H1 (cell line): ENCODE measurements around the gene PDE5A. TPM values are rescaled to one million over a fixed set of nuclear protein-coding genes. Genes with fewer than 3 reads are reported as not detected.

Experiments
- CTCF ChIA-PET: fragments of 300-600 bp; sonication (Branson Sonifier 250); formaldehyde crosslinking; loops from one replicate; lab custom pipeline; 2021; ENCODE audit not compliant: partially characterized antibody; lab: Charles Lee
- POLR2A ChIA-PET: fragments of 300-600 bp; sonication (Branson Sonifier 250); formaldehyde crosslinking; loops from one replicate; lab custom pipeline; 2021; ENCODE audit warnings: inconsistent platforms; ENCODE audit not compliant: partially characterized antibody; lab: Charles Lee
- DNase-seq, 2 experiments: peaks; one replicate each; pipeline versions ENCODE4 v3.0.0 to v3.0.0-alpha.2; 2010 to 2022; ENCODE audit warnings: low spot score in 2 of 2, low read depth in 1 of 2, mixed read lengths in 1 of 2
- FAIRE-seq: peaks from 2 replicates; lab custom pipeline; 2011; peaks lifted over from hg19 to GRCh38; lab: Jason Lieb, UNC
- H2AFZ ChIP-seq: 2 replicates; pipeline ENCODE4 v1.8.1; 2012; ENCODE audit warnings: low read length, inconsistent platforms
- H2AK5ac ChIP-seq: 2 replicates; pipeline ENCODE4 v1.6.1; 2013; ENCODE audit warnings: low read depth, low read length
- H2BK120ac ChIP-seq: replicated peaks from 2 replicates; pipeline ENCODE3; 2013; ENCODE audit warnings: low read depth, low read length, inconsistent platforms
- H2BK12ac ChIP-seq: 2 replicates; pipeline ENCODE4 v1.6.1; 2013; ENCODE audit warnings: low read depth, low read length
- H2BK15ac ChIP-seq: 2 replicates; pipeline ENCODE4 v1.6.1; 2013; ENCODE audit warnings: low read length
- H2BK20ac ChIP-seq: 2 replicates; pipeline ENCODE4 v1.6.1; 2013; ENCODE audit warnings: low read length
- H2BK5ac ChIP-seq: 2 replicates; pipeline ENCODE4 v1.6.1; 2013; ENCODE audit warnings: low read depth, low read length
- H3K14ac ChIP-seq: 2 replicates; pipeline ENCODE4 v1.6.1; 2013; ENCODE audit warnings: inconsistent platforms; ENCODE audit not compliant: insufficient read length
- H3K18ac ChIP-seq: 2 replicates; pipeline ENCODE4 v1.6.1; 2013; ENCODE audit warnings: low read length; ENCODE audit errors: extremely low read depth
- H3K23ac ChIP-seq: 2 replicates; pipeline ENCODE4 v1.6.1; 2013; ENCODE audit warnings: inconsistent platforms; ENCODE audit not compliant: insufficient read length
- H3K23me2 ChIP-seq: 2 replicates; pipeline ENCODE4 v1.6.1; 2013; ENCODE audit warnings: low read depth, low read length
- H3K27ac ChIP-seq: 2 replicates; pipeline ENCODE4 v1.6.1; 2011; ENCODE audit warnings: low read depth, low read length, inconsistent platforms
- H3K27me3 ChIP-seq, 4 experiments: replicated peaks in 1 of 4; 1 replicate in 1 of 4; 2 replicates in 3 of 4; pipeline versions ENCODE4 v1.6.1 to v1.8.1; 2011 to 2013; ENCODE audit warnings: low read length in 3 of 4, mild to moderate bottlenecking in 3 of 4, inconsistent platforms in 2 of 4, mixed read lengths in 2 of 4, moderate library complexity in 1 of 4; ENCODE audit not compliant: control insufficient read depth in 3 of 4, insufficient read depth in 3 of 4; ENCODE audit errors: extremely low read depth in 1 of 4
- H3K36me3 ChIP-seq, 4 experiments: 2 replicates each; pipeline versions ENCODE4 v1.6.1 to v1.8.1; 2011 to 2013; ENCODE audit warnings: mild to moderate bottlenecking in 4 of 4, low read length in 3 of 4, moderate library complexity in 2 of 4, control low read depth in 1 of 4, inconsistent platforms in 1 of 4; ENCODE audit not compliant: insufficient read depth in 4 of 4, control insufficient read depth in 2 of 4
- H3K4ac ChIP-seq: replicated peaks from 2 replicates; pipeline ENCODE3; 2013; ENCODE audit warnings: low read length, low read depth, mixed read lengths, inconsistent platforms; ENCODE audit not compliant: insufficient read length
- H3K4me1 ChIP-seq, 4 experiments: replicated peaks in 1 of 4; 1 replicate in 1 of 4; 2 replicates in 3 of 4; pipeline versions ENCODE4 v1.6.1 to v1.8.1; 2011 to 2013; ENCODE audit warnings: low read length in 3 of 4, inconsistent platforms in 2 of 4, mixed read lengths in 1 of 4; ENCODE audit not compliant: insufficient read depth in 4 of 4, control insufficient read depth in 3 of 4
- H3K4me2 ChIP-seq, 2 experiments: 2 replicates each; pipeline versions ENCODE4 v1.6.1 to v1.8.1; 2011 to 2013; ENCODE audit warnings: low read depth in 2 of 2, low read length in 2 of 2, control low read depth in 1 of 2, inconsistent platforms in 1 of 2, mild to moderate bottlenecking in 1 of 2; ENCODE audit not compliant: insufficient read depth in 1 of 2
- H3K4me3 ChIP-seq, 4 experiments: fragments of 200-600, 300-600 bp in 1 of 4; sonication (generic), shearing (Covaris generic), sonication (Bioruptor Twin) in 1 of 4; 2 replicates each; pipeline versions ENCODE4 v1.5.1 to v1.8.1; 2011 to 2016; ENCODE audit warnings: low read length in 4 of 4, low read depth in 3 of 4, control low read depth in 2 of 4, inconsistent platforms in 2 of 4, mild to moderate bottlenecking in 2 of 4, mixed read lengths in 1 of 4, moderate library complexity in 1 of 4; ENCODE audit not compliant: insufficient read depth in 2 of 4; ENCODE audit errors: extremely low read depth in 1 of 4
- H3K56ac ChIP-seq: replicated peaks from 2 replicates; pipeline ENCODE3; 2013; ENCODE audit warnings: low read depth, mild to moderate bottlenecking, mixed read lengths, low read length, inconsistent platforms; ENCODE audit not compliant: insufficient read length
- H3K79me1 ChIP-seq: 2 replicates; pipeline ENCODE4 v1.6.1; 2013; ENCODE audit warnings: low read depth, low read length, control low read depth
- H3K79me2 ChIP-seq, 2 experiments: 2 replicates each; pipeline versions ENCODE4 v1.6.1 to v1.8.1; 2012 to 2013; ENCODE audit warnings: low read length in 2 of 2, mild to moderate bottlenecking in 2 of 2, inconsistent platforms in 1 of 2; ENCODE audit not compliant: insufficient read depth in 2 of 2, control insufficient read depth in 1 of 2
- H3K9ac ChIP-seq, 4 experiments: replicated peaks in 1 of 4; 1 replicate in 1 of 4; 2 replicates in 3 of 4; pipeline versions ENCODE4 v1.6.1 to v1.8.1; 2011 to 2013; ENCODE audit warnings: low read depth in 3 of 4, low read length in 3 of 4, control low read depth in 2 of 4, mild to moderate bottlenecking in 2 of 4, moderate library complexity in 2 of 4, inconsistent platforms in 1 of 4; ENCODE audit errors: extremely low read depth in 1 of 4
- H3K9me3 ChIP-seq, 2 experiments: 2 replicates each; pipeline versions ENCODE4 v1.6.1 to v1.8.1; 2012 to 2013; ENCODE audit warnings: mild to moderate bottlenecking in 2 of 2, moderate library complexity in 2 of 2, control low read depth in 1 of 2, inconsistent platforms in 1 of 2, low read depth in 1 of 2, low read length in 1 of 2, mixed read lengths in 1 of 2; ENCODE audit not compliant: insufficient read depth in 2 of 2
- H4K20me1 ChIP-seq, 2 experiments: replicated peaks in 1 of 2; 2 replicates each; pipeline versions ENCODE3 to v1.8.1; 2011 to 2013; ENCODE audit warnings: inconsistent platforms in 2 of 2, low read length in 2 of 2, mild to moderate bottlenecking in 1 of 2; ENCODE audit not compliant: insufficient read depth in 2 of 2, control insufficient read depth in 1 of 2
- H4K5ac ChIP-seq: 2 replicates; pipeline ENCODE4 v1.6.1; 2013; ENCODE audit warnings: low read length, low read depth, mixed read lengths, inconsistent platforms; ENCODE audit not compliant: insufficient read length
- H4K8ac ChIP-seq: 2 replicates; pipeline ENCODE4 v1.8.0; 2013; ENCODE audit warnings: mild to moderate bottlenecking, moderate library complexity, low read length, inconsistent platforms; ENCODE audit not compliant: insufficient read depth; ENCODE audit errors: extremely low read depth
- H4K91ac ChIP-seq: replicated peaks from 2 replicates; pipeline ENCODE3; 2013; ENCODE audit warnings: low read length, mixed read lengths, inconsistent platforms; ENCODE audit not compliant: insufficient read length
- BACH1 ChIP-seq: IDR thresholded peaks from 2 replicates; pipeline ENCODE4 v1.6.1; 2012; ENCODE audit warnings: low read length, improper control_type of control experiment
- BRCA1 ChIP-seq: IDR thresholded peaks from 2 replicates; pipeline ENCODE4 v1.6.1; 2012; ENCODE audit warnings: low read depth, low read length, improper control_type of control experiment
- EP300 ChIP-seq, 2 experiments: IDR thresholded peaks; 1 replicate in 1 of 2; 2 replicates in 1 of 2; pipeline ENCODE4 v1.6.1; 2011 to 2012; ENCODE audit warnings: low read depth in 2 of 2, low read length in 2 of 2, mild to moderate bottlenecking in 2 of 2, borderline replicate concordance in 1 of 2, inconsistent platforms in 1 of 2, moderate library complexity in 1 of 2
- KDM1A ChIP-seq: fragments of 200-600, 300-600 bp; sonication (generic); IDR thresholded peaks from 2 replicates; pipeline ENCODE4 v1.7.1; 2016; ENCODE audit warnings: mild to moderate bottlenecking, low read length, borderline replicate concordance
- PHF8 ChIP-seq: fragments of 200-600 bp; sonication (generic); conservative IDR thresholded peaks from 2 replicates; pipeline ENCODE4 v1.7.1; 2012; ENCODE audit warnings: low read depth, mild to moderate bottlenecking, inconsistent platforms, low read length, moderate library complexity
- POU5F1 ChIP-seq: IDR thresholded peaks from 2 replicates; pipeline ENCODE4 v1.6.1; 2011; ENCODE audit warnings: low read depth, mild to moderate bottlenecking, low read length, moderate library complexity
- RFX5 ChIP-seq: IDR thresholded peaks from 2 replicates; pipeline ENCODE4 v1.6.1; 2011; ENCODE audit warnings: low read depth, low read length, improper control_type of control experiment, borderline replicate concordance
- SIRT6 ChIP-seq: IDR thresholded peaks from one replicate; pipeline ENCODE4 v1.7.1; 2012; ENCODE audit warnings: low read length, inconsistent platforms
- SUZ12 ChIP-seq: fragments of 200-600 bp; sonication (generic); IDR thresholded peaks from 2 replicates; pipeline ENCODE4 v1.6.1; 2012; ENCODE audit warnings: mild to moderate bottlenecking, inconsistent platforms, low read length, moderate library complexity, mixed read lengths
- TAF1 ChIP-seq: IDR thresholded peaks from 2 replicates; pipeline ENCODE4 v1.6.1; 2011; ENCODE audit warnings: mild to moderate bottlenecking, low read depth, low read length
- TEAD4 ChIP-seq: IDR thresholded peaks from 2 replicates; pipeline ENCODE4 v1.6.1; 2012; ENCODE audit warnings: low read depth, low read length, inconsistent platforms, mixed read lengths
- YY1 ChIP-seq: IDR thresholded peaks from 2 replicates; pipeline ENCODE4 v1.6.1; 2011; ENCODE audit warnings: low read depth, mild to moderate bottlenecking, low read length
- WGBS, 2 experiments: shearing (Covaris generic) in 1 of 2; methylation state at CpG; one replicate each; pipeline versions ENCODE4 v1.1.6 to v1.1.7; 2013 to 2015; ENCODE audit warnings: low lambda C conversion rate in 2 of 2, mixed read lengths in 2 of 2, inconsistent platforms in 1 of 2, low coverage in 1 of 2, missing lambda C conversion rate in 1 of 2; ENCODE audit not compliant: insufficient replicate concordance in 2 of 2, insufficient coverage in 1 of 2, insufficient read length in 1 of 2; ENCODE audit errors: extremely low coverage in 1 of 2, missing lambda C conversion rate in 1 of 2; 5-methylcytosine and 5-hydroxymethylcytosine counted together
- polyA plus RNA-seq, 7 experiments: library from polyadenylated mRNA; depleted of rRNA in 3 of 7; stranded (reverse) in 5 of 7; unstranded in 2 of 7; fragments of >200 nt in 5 of 7; fragments of 200-250 nt in 2 of 7; gene quantifications; 1 replicate in 5 of 7; 2 replicates in 1 of 7; 4 replicates in 1 of 7; pipeline versions ENCODE4 v1.2.1 to v1.2.3, GENCODE V29; 2011 to 2013; ENCODE audit warnings: missing spikeins in 2 of 7, mixed read lengths in 2 of 7
- total RNA-seq: library from RNA; stranded (reverse); fragmentation: NEBNext Ultra II Directional; extraction: Animal tissue kit (Norgen Biotek cat#: 25700); gene quantifications from 2 replicates; pipeline ENCODE4 v1.2.1, GENCODE V29; 2021
- TF ChIP-seq, protein P1 (sequence below): IDR thresholded peaks from 2 replicates; pipeline ENCODE4 v1.6.1; 2011; ENCODE audit warnings: low read depth, mild to moderate bottlenecking, low read length; ENCODE audit not compliant: insufficient read depth

Gene PDE5A
- total and polyA plus RNA-seq, 2 of the 8 experiments (the other 6 are each of a cell fraction or from before 2014, with no cell fraction given), result 5.6 to 32.4 TPM

- Histone ChIP-seq H3K23ac (no peak overlapping the region), H3K4me3 (no peak overlapping the region), H3K4me2 (no peak overlapping the region), H2BK5ac (no peak overlapping the region), H4K8ac (no peak overlapping the region), H2AFZ (no peak overlapping the region), H2BK12ac (no peak overlapping the region), H3K27me3 (no peaks in the 10 kb centered on the region), H2BK20ac (no peak overlapping the region), H3K9me3 (no peaks in the 10 kb centered on the region), H3K9ac (no peak overlapping the region), H3K4me1 (no peaks in the 10 kb centered on the region), H3K23me2 (no peaks in the 10 kb centered on the region), H3K79me2 (no peaks in the 10 kb centered on the region), H3K27ac (no peak overlapping the region), H4K91ac (no peak overlapping the region), H3K4ac (no peak overlapping the region), H2BK120ac (no peak overlapping the region), H3K14ac (no peak overlapping the region), H2BK15ac (no peak overlapping the region), H3K36me3 (no peaks in the 10 kb centered on the region), H3K56ac (no peak overlapping the region), H3K79me1 (no peaks in the 10 kb centered on the region), H3K18ac (no peak overlapping the region), H4K20me1 (no peaks in the 10 kb centered on the region), H4K5ac (no peak overlapping the region), H2AK5ac (no peak overlapping the region)
- DNase-seq (no peak), FAIRE-seq (no peak)
- WGBS, 2 experiments, result 89% methylated on average over 1 of the region's 1 CpG; no CpG with 5 or more reads in 1 of the 2 experiments
- ChIA-PET POLR2A (no interaction called here), CTCF (no interaction called here)
- TF ChIP-seq SUZ12, result no peak
- TF ChIP-seq KDM1A, result no peak
- TF ChIP-seq SIRT6, result no peak
- no peak for TF ChIP-seq RFX5
- TF ChIP-seq BACH1, result no peak
- no peak for TF ChIP-seq BRCA1
- TF ChIP-seq TAF1, result no peak
- no peak for TF ChIP-seq PHF8
- no peak for TF ChIP-seq TEAD4
- no peak for TF ChIP-seq EP300 (IDR thresholded peaks at IDR 0.05; ENCODE audit: borderline replicate concordance in 1 of 2, low read depth in 2 of 2, low read length in 2 of 2)
- no peak for TF ChIP-seq YY1
- TF ChIP-seq, protein P1, sequence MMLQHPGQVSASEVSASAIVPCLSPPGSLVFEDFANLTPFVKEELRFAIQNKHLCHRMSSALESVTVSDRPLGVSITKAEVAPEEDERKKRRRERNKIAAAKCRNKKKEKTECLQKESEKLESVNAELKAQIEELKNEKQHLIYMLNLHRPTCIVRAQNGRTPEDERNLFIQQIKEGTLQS, result no peak
- no peak for TF ChIP-seq POU5F1
Observed at GRCh38 chr4:119652998-119653397, 24.4 kb upstream of the PDE5A start.
